C4-2B (cell line): ENCODE measurements around the gene TRIM8.

Source experiments
- ZFX ChIP-seq: fragments of 450-650 bp; IDR thresholded peaks from 2 replicates; pipeline ENCODE4 v1.6.1; 2017
- TF ChIP-seq, protein P1 (sequence below): fragments of 450-650 bp; conservative IDR thresholded peaks from 2 replicates; pipeline ENCODE4 v1.5.1; 2017; ENCODE audit warnings: mild to moderate bottlenecking

DNA sequence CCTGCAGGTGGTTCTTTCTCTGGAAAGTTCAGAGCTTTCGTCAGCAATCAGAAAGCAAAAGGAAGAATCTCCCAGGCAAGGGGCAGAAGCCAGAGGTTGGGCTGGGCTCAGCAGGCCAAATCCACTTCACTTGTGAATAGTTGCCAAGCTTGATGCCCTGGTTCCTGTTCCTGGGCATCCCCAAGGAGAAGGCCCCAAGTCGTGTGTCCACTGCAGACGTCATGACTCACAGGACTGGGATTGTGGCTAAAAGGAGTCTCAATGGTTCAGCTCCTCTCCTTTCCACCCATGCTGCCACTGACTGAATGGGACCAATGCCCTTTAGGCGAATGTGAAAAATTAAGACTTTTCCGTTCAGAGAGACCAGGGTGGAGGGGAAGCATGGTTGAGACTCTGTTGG, 38.6 kb upstream of the TRIM8 start:
- TF ChIP-seq, protein P1, sequence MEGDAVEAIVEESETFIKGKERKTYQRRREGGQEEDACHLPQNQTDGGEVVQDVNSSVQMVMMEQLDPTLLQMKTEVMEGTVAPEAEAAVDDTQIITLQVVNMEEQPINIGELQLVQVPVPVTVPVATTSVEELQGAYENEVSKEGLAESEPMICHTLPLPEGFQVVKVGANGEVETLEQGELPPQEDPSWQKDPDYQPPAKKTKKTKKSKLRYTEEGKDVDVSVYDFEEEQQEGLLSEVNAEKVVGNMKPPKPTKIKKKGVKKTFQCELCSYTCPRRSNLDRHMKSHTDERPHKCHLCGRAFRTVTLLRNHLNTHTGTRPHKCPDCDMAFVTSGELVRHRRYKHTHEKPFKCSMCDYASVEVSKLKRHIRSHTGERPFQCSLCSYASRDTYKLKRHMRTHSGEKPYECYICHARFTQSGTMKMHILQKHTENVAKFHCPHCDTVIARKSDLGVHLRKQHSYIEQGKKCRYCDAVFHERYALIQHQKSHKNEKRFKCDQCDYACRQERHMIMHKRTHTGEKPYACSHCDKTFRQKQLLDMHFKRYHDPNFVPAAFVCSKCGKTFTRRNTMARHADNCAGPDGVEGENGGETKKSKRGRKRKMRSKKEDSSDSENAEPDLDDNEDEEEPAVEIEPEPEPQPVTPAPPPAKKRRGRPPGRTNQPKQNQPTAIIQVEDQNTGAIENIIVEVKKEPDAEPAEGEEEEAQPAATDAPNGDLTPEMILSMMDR, result no peak
- TF ChIP-seq ZFX, result no peak
